K562 (cell line): Measurements from ENCODE around the gene DOK3. TPM values are rescaled to one million over a fixed set of nuclear protein-coding genes. Genes with fewer than 3 reads are reported as not detected.
A peak's percentile ranks its signal among the peaks of the same experiment; 100 is the strongest.

Source experiments
- ATAC-seq: fragments of 200-7000 bp; cut with Tn5 transposase; 3 replicates; pipeline ENCODE4 v1.9.1; 2020; ENCODE audit warnings: moderate library complexity
- BruUV-seq: library from RNA; stranded (reverse); fragments of 400-500 nt; replicated peaks from 2 replicates; lab custom pipeline; 2021; lab: Mats Ljungman, UMichigan
- CTCF ChIA-PET: fragments of 300-600 bp; formaldehyde crosslinking; extraction: SDS; loops from one replicate; lab custom pipeline; 2021; ENCODE audit warnings: low intra/inter-chr PET ratio; lab: Yijun Ruan, JAX
- POLR2A ChIA-PET: fragments of 300-600, 350-650 bp; sonication (Branson Sonifier 250); formaldehyde crosslinking; extraction: SDS; loops from one replicate; lab custom pipeline; 2021; ENCODE audit warnings: antibody characterized with exemption, inconsistent platforms; lab: Yijun Ruan, JAX
- DNase-seq, 4 experiments: peaks; one replicate each; pipeline versions ENCODE4 v3.0.0 to v3.0.0-alpha.2; 2011 to 2018; ENCODE audit warnings: low spot score in 3 of 4, mixed read lengths in 3 of 4; ENCODE audit errors: extremely low read depth in 1 of 4
- FAIRE-seq: peaks from 2 replicates; lab custom pipeline; 2011; peaks lifted over from hg19 to GRCh38; lab: Jason Lieb, UNC
- H2AFZ ChIP-seq: 2 replicates; pipeline ENCODE4 v1.6.0; 2011; ENCODE audit warnings: low read depth, low read length, control low read depth, inconsistent platforms
- H3K27ac ChIP-seq: fragments of 200-600 bp; 3 replicates; pipeline ENCODE4 v1.8.0; 2011; ENCODE audit warnings: low read depth, mild to moderate bottlenecking, control low read depth, inconsistent platforms, low read length, moderate library complexity, mixed read lengths; ENCODE audit errors: extremely low read depth
- H3K27me3 ChIP-seq, 2 experiments: fragments of 300-600 bp in 1 of 2; 2 replicates in 1 of 2; 3 replicates in 1 of 2; pipeline versions ENCODE4 v1.6.0 to v1.8.0; 2011; ENCODE audit warnings: inconsistent platforms in 2 of 2, low read length in 2 of 2, mild to moderate bottlenecking in 1 of 2, mixed read lengths in 1 of 2, moderate library complexity in 1 of 2; ENCODE audit not compliant: control insufficient read depth in 2 of 2, insufficient read depth in 2 of 2
- H3K36me3 ChIP-seq: fragments of 300-600 bp; 3 replicates; pipeline ENCODE4 v1.8.0; 2011; ENCODE audit warnings: mild to moderate bottlenecking, low read length, inconsistent platforms; ENCODE audit not compliant: control insufficient read depth, insufficient read depth
- H3K4me1 ChIP-seq, 2 experiments: fragments of 200-600 bp in 1 of 2; replicated peaks in 1 of 2; 2 replicates in 1 of 2; 3 replicates in 1 of 2; pipeline versions ENCODE4 v1.5.1 to v1.8.0; 2011; ENCODE audit warnings: inconsistent platforms in 2 of 2, low read length in 2 of 2, mild to moderate bottlenecking in 1 of 2, mixed read lengths in 1 of 2, moderate library complexity in 1 of 2; ENCODE audit not compliant: control insufficient read depth in 2 of 2, insufficient read depth in 2 of 2
- H3K4me2 ChIP-seq: 2 replicates; pipeline ENCODE4 v1.6.1; 2011; ENCODE audit warnings: low read length, control low read depth, inconsistent platforms, mixed read lengths; ENCODE audit not compliant: insufficient read depth
- H3K4me3 ChIP-seq: fragments of 200-600 bp; sonication (generic), shearing (Covaris generic); 2 replicates; pipeline ENCODE4 v1.5.1; 2016; ENCODE audit warnings: control low read depth, inconsistent platforms
- H3K79me2 ChIP-seq: fragments of 200-600 bp; 3 replicates; pipeline ENCODE4 v1.8.0; 2011; ENCODE audit warnings: low read length, inconsistent platforms; ENCODE audit not compliant: control insufficient read depth, insufficient read depth
- H3K9ac ChIP-seq, 2 experiments: 2 replicates each; pipeline versions ENCODE4 v1.6.0 to v1.6.1; 2011; ENCODE audit warnings: low read depth in 2 of 2, low read length in 2 of 2, control low read depth in 1 of 2, inconsistent platforms in 1 of 2, mild to moderate bottlenecking in 1 of 2, mixed read lengths in 1 of 2; ENCODE audit not compliant: insufficient read depth in 1 of 2
- H3K9me1 ChIP-seq: one replicate; pipeline ENCODE4 v1.6.0; 2011; ENCODE audit warnings: inconsistent platforms, mild to moderate bottlenecking, low read length, moderate library complexity; ENCODE audit not compliant: control insufficient read depth, insufficient read depth
- H3K9me3 ChIP-seq: replicated peaks from 2 replicates; pipeline ENCODE4 v1.5.1; 2011; ENCODE audit warnings: low read depth, low read length, inconsistent platforms; ENCODE audit not compliant: control insufficient read depth, insufficient read depth
- H4K20me1 ChIP-seq: replicated peaks from 2 replicates; pipeline ENCODE4 v1.6.1; 2011; ENCODE audit warnings: low read length, inconsistent platforms, mixed read lengths; ENCODE audit not compliant: control insufficient read depth, insufficient read depth
- FUS ChIP-seq: fragments of 200-400 bp; formaldehyde crosslinking; optimal IDR thresholded peaks from 2 replicates; pipeline ENCODE3; 2017; ENCODE audit warnings: low read depth, low read length
- MAFK ChIP-seq: IDR thresholded peaks from 2 replicates; pipeline ENCODE4 v1.6.1; 2011; ENCODE audit warnings: low read length, improper control_type of control experiment
- RBFOX2 ChIP-seq: fragments of 200-400 bp; formaldehyde crosslinking; IDR thresholded peaks from 2 replicates; pipeline ENCODE4 v1.6.1; 2017; ENCODE audit warnings: low read depth, mild to moderate bottlenecking, low read length, moderate library complexity
- RFX7 ChIP-seq: fragments of 250-450 bp; sonication (Bioruptor Pico); IDR thresholded peaks from 2 replicates; pipeline ENCODE4 v1.5.1; 2021; ENCODE audit warnings: mild to moderate bottlenecking
- ZNF175 ChIP-seq: fragments of 200-800 bp; sonication (Bioruptor generic); IDR thresholded peaks from 2 replicates; pipeline ENCODE4 v1.6.1; 2016; ENCODE audit warnings: low read depth, mild to moderate bottlenecking, missing genetic modification characterization, missing compliant biosample characterization
- ZNF551 ChIP-seq: fragments of 250-450 bp; sonication (Bioruptor Pico); IDR thresholded peaks from 2 replicates; pipeline ENCODE4 v1.5.0; 2021; ENCODE audit warnings: mild to moderate bottlenecking, moderate library complexity
- WGBS: fragments of 100-300 bp; shearing (Covaris generic); methylation state at CpG from one replicate; pipeline ENCODE4 v1.1.6; 2016; ENCODE audit warnings: low coverage, mixed read lengths; ENCODE audit not compliant: insufficient coverage; ENCODE audit errors: missing lambda C conversion rate; 5-methylcytosine and 5-hydroxymethylcytosine counted together
- in situ Hi-C: fragments of 300-500 bp; cut with MboI; formaldehyde crosslinking; loops from 4 replicates; pipeline ENCODE4 v1.15.0; 2018; ENCODE audit warnings: inconsistent platforms, mixed read lengths
- intact Hi-C: fragments of 100-400 bp; cut with micrococcal nuclease; formaldehyde crosslinking; loops from 2 replicates; pipeline ENCODE4 v1.14.2; 2022
- polyA plus RNA-seq, 8 experiments: library from polyadenylated mRNA; depleted of rRNA in 4 of 8; stranded (reverse) in 5 of 8; unstranded in 3 of 8; fragments of >200 nt; fragmentation: Nextera tagmentation in 2 of 8; fragmentation: Illumina TruSeq in 1 of 8; extraction: Ambion mirVana in 2 of 8; extraction: Trizol in 1 of 8; gene quantifications; 2 replicates each; pipeline versions ENCODE4 v1.2.1 to v1.2.3, GENCODE V29; 2011 to 2014; ENCODE audit warnings: inconsistent platforms in 1 of 8, missing spikeins in 1 of 8
- total RNA-seq, 7 experiments: library from RNA; depleted of rRNA in 6 of 7; stranded (reverse); fragments of >200 nt in 6 of 7; fragmentation: Illumina TruSeq in 2 of 7; extraction: Trizol in 2 of 7; gene quantifications; 2 replicates each; pipeline versions ENCODE4 v1.2.1 to v1.2.3, GENCODE V29; 2011 to 2021; ENCODE audit warnings: low replicate concordance in 1 of 7
- TF ChIP-seq, protein P1 (sequence below): conservative IDR thresholded peaks from 2 replicates; pipeline ENCODE4 v1.6.1; 2011; ENCODE audit warnings: low read depth, mild to moderate bottlenecking, low read length; ENCODE audit not compliant: control insufficient read depth

The DOK3 gene
- total and polyA plus RNA-seq, 9 of the 15 experiments (the other 6 are each of a cell fraction or from before 2014, with no cell fraction given), result 1.3 to 23.0 (median 8.0) TPM

DNA sequence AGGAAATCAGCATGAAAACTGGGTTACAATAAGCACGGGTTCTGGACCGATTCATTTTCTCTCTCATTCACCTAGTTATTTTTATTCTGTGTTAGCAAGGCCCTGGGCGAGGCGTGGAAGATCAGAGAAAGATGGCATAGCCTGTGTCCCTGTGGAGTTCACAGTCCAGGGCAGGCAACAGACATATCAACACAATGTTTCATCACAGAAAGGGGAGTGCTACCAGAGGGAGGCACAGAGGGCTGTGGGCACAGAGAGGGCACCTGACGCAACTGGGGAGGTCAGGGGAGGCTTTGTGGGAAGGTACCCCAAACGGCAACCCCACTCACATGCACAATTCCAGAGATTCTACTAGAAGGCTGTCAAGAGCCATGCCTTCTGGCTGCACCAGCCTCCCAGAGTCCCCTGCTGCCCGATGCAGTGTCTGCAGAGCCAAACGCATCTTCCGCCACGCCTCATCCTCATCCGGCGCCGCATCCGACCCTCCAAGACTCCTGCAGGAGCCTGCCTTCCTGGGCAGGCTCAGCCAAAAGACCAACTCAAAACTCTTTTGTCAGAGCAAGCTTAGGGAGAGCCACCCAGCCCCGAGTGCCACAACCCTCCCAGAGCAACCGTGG lies 43.3 kb upstream of the DOK3 start:
- Histone ChIP-seq H3K4me2 (peak overlapping the region; percentile 76), H3K4me3 (peak overlapping the region; percentile 83), H2AFZ (no peak overlapping the region), H3K9ac (peak overlapping the region; percentile 75 to 94; a peak in 3 of 4 replicates), H3K36me3 (peaks cover 35% of the 10 kb centered on the region), H3K79me2 (peaks cover 43% of the 10 kb centered on the region), H3K27me3 (no peaks in the 10 kb centered on the region), H3K4me1 (peaks cover 18 to 35% of the 10 kb centered on the region in 2 experiments), H4K20me1 (peaks cover 17% of the 10 kb centered on the region), H3K27ac (no peak overlapping the region), H3K9me3 (no peaks in the 10 kb centered on the region), H3K9me1 (no peaks in the 10 kb centered on the region)
- TF ChIP-seq RBFOX2, result peak; percentile 58; the same call in 1 of the 2 replicates
- no peak for TF ChIP-seq ZNF551 (CRISPR knock-in tag)
- ATAC-seq, result no peak
- FAIRE-seq, result no peak
- in situ Hi-C loops (no loop called here), intact Hi-C loops (no loop called here)
- POLR2A ChIA-PET, result interaction anchor here (0.6 to 1.6 kb wide), 5 partner anchors 8 to 39 kb away, joined by 3 to 6 read pairs (median 5); partner anchors contain the start of gene TMED9
- BruUV-seq, result no TSS peak
- CTCF ChIA-PET, result no interaction called here
- DNase-seq, result no peak
- 80% methylated on average over 15 of the region's 16 CpGs for WGBS

DNA sequence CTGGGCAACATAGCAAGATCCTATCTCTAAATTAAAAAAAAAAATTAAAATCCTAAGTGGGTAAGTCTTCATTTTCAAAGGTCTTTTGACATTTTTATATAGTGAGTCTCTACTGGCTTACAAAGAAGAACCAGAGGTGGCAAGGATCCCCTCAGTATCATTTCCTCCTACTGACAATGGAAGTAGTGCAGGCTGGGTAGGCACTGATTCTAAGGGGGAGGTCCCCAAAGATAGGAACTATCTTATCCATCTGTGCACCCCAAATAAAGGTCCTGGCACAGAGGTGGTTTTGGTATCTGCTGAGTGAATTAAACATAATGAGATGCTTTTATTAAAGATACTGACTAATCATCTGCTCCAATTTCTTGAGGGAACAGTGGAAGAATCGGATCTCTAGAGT lies 40.5 kb upstream of the DOK3 start:
- peaks cover 21% of the 10 kb centered on the region for H4K20me1 ChIP-seq

More for the DNA sequence above, 40.5 kb upstream of the DOK3 start:
- TF ChIP-seq MAFK, result no peak
- TF ChIP-seq FUS, result no peak
- no peak for TF ChIP-seq ZNF175 (CRISPR knock-in tag)
- TF ChIP-seq, protein P1, sequence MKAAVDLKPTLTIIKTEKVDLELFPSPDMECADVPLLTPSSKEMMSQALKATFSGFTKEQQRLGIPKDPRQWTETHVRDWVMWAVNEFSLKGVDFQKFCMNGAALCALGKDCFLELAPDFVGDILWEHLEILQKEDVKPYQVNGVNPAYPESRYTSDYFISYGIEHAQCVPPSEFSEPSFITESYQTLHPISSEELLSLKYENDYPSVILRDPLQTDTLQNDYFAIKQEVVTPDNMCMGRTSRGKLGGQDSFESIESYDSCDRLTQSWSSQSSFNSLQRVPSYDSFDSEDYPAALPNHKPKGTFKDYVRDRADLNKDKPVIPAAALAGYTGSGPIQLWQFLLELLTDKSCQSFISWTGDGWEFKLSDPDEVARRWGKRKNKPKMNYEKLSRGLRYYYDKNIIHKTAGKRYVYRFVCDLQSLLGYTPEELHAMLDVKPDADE, result no peak
- TF ChIP-seq RFX7 (CRISPR knock-in tag), result no peak
- Histone ChIP-seq H3K4me2 (no peak overlapping the region), H3K27me3 (no peaks in the 10 kb centered on the region), H3K9me3 (no peaks in the 10 kb centered on the region), H3K9ac (no peak overlapping the region), H3K4me1 (peaks cover 14 to 20% of the 10 kb centered on the region in 2 experiments; a peak in 4 of 5 replicates), H3K36me3 (peaks cover 49% of the 10 kb centered on the region), H2AFZ (no peak overlapping the region), H3K27ac (no peak overlapping the region), H3K9me1 (no peaks in the 10 kb centered on the region), H3K79me2 (peaks cover 66% of the 10 kb centered on the region), H3K4me3 (no peak overlapping the region)
- ATAC-seq, result no peak
- BruUV-seq, result no TSS peak
- ChIA-PET POLR2A (no interaction called here), CTCF (no interaction called here)
- DNase-seq, result no peak
- intact Hi-C loops, result no loop called here
- in situ Hi-C loops, result no loop called here
- WGBS, result 91% methylated on average over 1 of the region's 1 CpG
- FAIRE-seq, result no peak
